Body of pancreas (tissue), 4 donors: ENCODE data around the gene KBTBD13. TPM values are rescaled to one million over a fixed set of nuclear protein-coding genes. Genes with fewer than 3 reads are reported as not detected.

Experiments
- ATAC-seq: fragments of 150-250 bp; one replicate; pipeline ENCODE4 v1.9.1; 2016
- DNase-seq, 4 donors: peaks; one replicate each; pipeline ENCODE4 v3.0.0-alpha.2; 2019
- H3K27ac ChIP-seq, 4 donors: fragments of 200-600 bp; sonication (generic); 1 replicate in 3 of 4; 2 replicates in 1 of 4; pipeline versions ENCODE4 v1.5.1 to v1.6.1; 2016 to 2019; ENCODE audit warnings: mild to moderate bottlenecking in 1 of 4, mixed read lengths in 1 of 4, moderate library complexity in 1 of 4
- H3K27me3 ChIP-seq, 2 donors: fragments of 200-600 bp; sonication (generic); one replicate each; pipeline ENCODE4 v1.6.0; 2016; ENCODE audit warnings: mild to moderate bottlenecking in 1 of 2
- H3K36me3 ChIP-seq, 2 donors: fragments of 200-600 bp; sonication (generic); replicated peaks in 1 of 2; 2 replicates each; pipeline ENCODE4 v1.5.1; 2016; ENCODE audit warnings: low read depth in 2 of 2; ENCODE audit not compliant: insufficient read depth in 1 of 2
- H3K4me1 ChIP-seq: fragments of 200-600 bp; sonication (generic); one replicate; pipeline ENCODE4 v1.6.0; 2016
- H3K4me3 ChIP-seq, 2 donors: fragments of 200-600 bp; sonication (generic); 1 replicate in 1 of 2; 2 replicates in 1 of 2; pipeline ENCODE4 v1.5.1; 2016 to 2019
- H3K9me3 ChIP-seq, 3 donors: fragments of 200-600 bp; sonication (generic); 1 replicate in 2 of 3; 2 replicates in 1 of 3; pipeline ENCODE4 v1.5.1; 2016
- CTCF ChIP-seq, 7 experiments: fragments of 450-650 bp in 4 of 7; fragments of 200-600 bp in 3 of 7; sonication (generic) in 3 of 7; IDR thresholded peaks; one replicate each; pipeline ENCODE4 v1.5.1; 2016 to 2019; ENCODE audit warnings: antibody characterized with exemption in 7 of 7
- POLR2A ChIP-seq, 3 donors: fragments of 450-650 bp; IDR thresholded peaks; one replicate each; pipeline ENCODE4 v1.6.1; 2016; ENCODE audit warnings: antibody characterized with exemption in 3 of 3, mild to moderate bottlenecking in 2 of 3
- WGBS, 2 donors: methylation state at CpG; one replicate each; pipeline ENCODE4 v1.1.5; 2017; 5-methylcytosine and 5-hydroxymethylcytosine counted together
- intact Hi-C: fragments of 100-400 bp; cut with DNase I; formaldehyde crosslinking; loops from one replicate; pipeline ENCODE4 v1.15.1; 2023
- total RNA-seq, 2 donors: library from RNA; depleted of rRNA; stranded (reverse); fragments of >200 nt; gene quantifications; one replicate each; pipeline ENCODE4 v1.1.0, GENCODE V29; 2016

Gene KBTBD13
- total RNA-seq, 2 donors from 2014 or later: not detected

- no peak for ATAC-seq
- 16 to 23% methylated on average over 7 of the region's 7 CpGs for WGBS, 2 donors
- Histone ChIP-seq H3K4me3 (no peak overlapping the region), H3K36me3 (no peaks in the 10 kb centered on the region), H3K27ac (no peak overlapping the region), H3K4me1 (peaks cover 10% of the 10 kb centered on the region), H3K27me3 (peaks cover 0 to 3% of the 10 kb centered on the region in 2 donors), H3K9me3 (no peaks in the 10 kb centered on the region)
- TF ChIP-seq CTCF (IDR thresholded peaks at IDR 0.05): no peak
- no peak for TF ChIP-seq POLR2A (IDR thresholded peaks at IDR 0.05)
- no peak for DNase-seq
- intact Hi-C loops: no loop called here
Measured at GRCh38 chr15:65082303-65082953, 5.9 kb downstream of the KBTBD13 start.

- Histone ChIP-seq H3K36me3 (no peaks in the 10 kb centered on the region), H3K4me1 (peaks cover 1% of the 10 kb centered on the region), H3K27me3 (no peaks in the 10 kb centered on the region), H3K4me3 (no peak overlapping the region), H3K9me3 (no peaks in the 10 kb centered on the region), H3K27ac (no peak overlapping the region)
- 33 to 36% methylated on average over 7 of the region's 7 CpGs for WGBS, 2 donors
- intact Hi-C loops: no loop called here
- TF ChIP-seq POLR2A (IDR thresholded peaks at IDR 0.05) (no peak), CTCF (IDR thresholded peaks at IDR 0.05) (peak in 1 of 7 experiments; percentile 13)
- ATAC-seq (no peak), DNase-seq (no peak)
Measured at GRCh38 chr15:65083262-65083701, 6.7 kb downstream of the KBTBD13 start.

- no peak overlapping the region for H3K4me3 ChIP-seq
- H3K9me3 ChIP-seq: no peaks in the 10 kb centered on the region
- no peak overlapping the region for H3K27ac ChIP-seq
- peaks cover 5% of the 10 kb centered on the region for H3K4me1 ChIP-seq
- no peak for ATAC-seq
- H3K36me3 ChIP-seq: no peaks in the 10 kb centered on the region
- DNase-seq: no peak
- no peak for TF ChIP-seq CTCF (IDR thresholded peaks at IDR 0.05)
- TF ChIP-seq POLR2A (IDR thresholded peaks at IDR 0.05): no peak
- H3K27me3 ChIP-seq: no peaks in the 10 kb centered on the region
- intact Hi-C loops: no loop called here
- WGBS, 2 donors: 57 to 73% methylated on average over 7 of the region's 7 CpGs
Measured at GRCh38 chr15:65084500-65085206, 8.1 kb downstream of the KBTBD13 start.

- DNase-seq (no peak), ATAC-seq (no peak)
- intact Hi-C loops: no loop called here
- Histone ChIP-seq H3K27me3 (no peaks in the 10 kb centered on the region), H3K27ac (no peak overlapping the region), H3K9me3 (no peaks in the 10 kb centered on the region), H3K4me1 (peaks cover 8% of the 10 kb centered on the region), H3K36me3 (no peaks in the 10 kb centered on the region), H3K4me3 (no peak overlapping the region)
- no peak for TF ChIP-seq CTCF (IDR thresholded peaks at IDR 0.05)
- no peak for TF ChIP-seq POLR2A (IDR thresholded peaks at IDR 0.05)
- 58 to 65% methylated on average over 7 to 8 of the region's 8 CpGs for whole genome bisulfite sequencing, 2 donors
Measured at GRCh38 chr15:65085207-65085753, 8.7 kb downstream of the KBTBD13 start.
